Muscle layer of colon (tissue), 2 donors: Measurements from ENCODE around the gene SLC16A9.

Experiments
- H3K27ac ChIP-seq: one replicate; pipeline ENCODE4 v1.7.0; 2013; ENCODE audit warnings: low read depth, mild to moderate bottlenecking, low read length, moderate library complexity
- H3K27me3 ChIP-seq, 2 donors: one replicate each; pipeline ENCODE4 v1.7.0; 2013; ENCODE audit warnings: low read length in 2 of 2, mild to moderate bottlenecking in 2 of 2; ENCODE audit not compliant: insufficient read depth in 2 of 2, control insufficient read depth in 1 of 2
- H3K36me3 ChIP-seq: one replicate; pipeline ENCODE4 v1.7.0; 2013; ENCODE audit warnings: mild to moderate bottlenecking, low read length; ENCODE audit not compliant: insufficient read depth
- H3K4me1 ChIP-seq: one replicate; pipeline ENCODE4 v1.7.0; 2013; ENCODE audit warnings: mild to moderate bottlenecking, low read length; ENCODE audit not compliant: insufficient read depth
- H3K4me3 ChIP-seq, 2 donors: one replicate each; pipeline ENCODE4 v1.7.0; 2013; ENCODE audit warnings: low read length in 2 of 2, low read depth in 1 of 2, mild to moderate bottlenecking in 1 of 2, moderate library complexity in 1 of 2
- H3K9ac ChIP-seq: one replicate; pipeline ENCODE4 v1.7.0; 2013; ENCODE audit warnings: low read length
- H3K9me3 ChIP-seq: one replicate; pipeline ENCODE4 v1.7.0; 2013; ENCODE audit warnings: mild to moderate bottlenecking, low read length
- donor health status: abdominal sarcoma.
- donor health status: Adenocarcinoma of cecum.

The SLC16A9 gene

DNA sequence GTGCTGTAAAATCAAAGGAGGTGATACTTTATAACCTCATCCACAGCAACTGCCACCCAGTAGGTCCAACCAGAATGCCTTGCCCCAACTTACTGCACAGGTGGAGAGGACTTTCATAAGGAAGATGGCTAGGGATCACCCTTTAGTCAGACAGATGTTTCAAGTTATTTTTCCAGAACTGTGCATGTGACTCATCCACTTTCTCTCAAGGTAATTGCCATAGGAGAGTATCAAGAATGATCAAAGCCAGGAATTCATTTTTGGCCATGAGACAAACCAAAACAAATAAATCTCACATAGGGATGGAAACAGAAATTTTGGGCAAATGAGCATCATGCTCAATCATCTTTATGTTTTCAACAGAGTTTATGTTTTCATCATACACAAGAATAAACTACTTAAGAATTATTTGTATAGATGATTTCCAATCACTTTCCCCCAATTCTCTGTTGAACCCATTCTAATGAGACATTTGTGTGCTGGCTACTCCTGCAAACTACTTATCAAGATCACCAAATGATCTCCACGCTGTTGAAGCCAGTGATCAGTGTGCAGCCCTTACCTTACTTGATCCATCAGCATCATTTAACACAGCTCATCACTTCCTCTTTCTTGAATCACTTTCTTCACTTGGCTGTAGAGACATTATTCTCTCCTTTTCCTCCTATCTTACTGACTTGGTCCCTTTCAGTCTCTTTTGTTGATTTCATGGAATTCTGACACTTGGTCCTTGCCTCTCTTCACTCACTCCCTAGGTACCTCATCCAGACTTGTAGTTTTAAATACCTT, 74.0 kb downstream of the SLC16A9 start:
- H3K36me3 ChIP-seq = no peaks in the 10 kb centered on the region

DNA sequence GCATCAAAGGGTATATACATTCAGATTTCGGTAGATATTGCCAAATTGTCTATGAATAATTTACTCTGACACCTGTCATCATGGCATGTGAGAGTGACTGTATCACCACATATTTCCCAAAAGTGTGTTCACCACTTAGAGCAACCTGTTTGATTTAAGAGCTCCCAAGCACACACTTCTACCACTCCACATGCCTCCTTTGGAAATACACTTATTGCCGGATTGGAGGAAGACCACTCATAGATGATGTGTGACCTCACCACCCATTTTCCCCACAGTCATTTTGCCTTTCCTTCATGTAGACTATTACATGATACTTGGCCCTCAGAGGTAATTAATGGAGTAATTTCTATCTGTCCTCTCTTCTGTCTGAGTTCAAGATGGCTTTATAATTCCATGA, 75.5 kb downstream of the SLC16A9 start:
- no peak overlapping the region for H3K4me3 ChIP-seq

More for the DNA sequence above, 74.0 kb downstream of the SLC16A9 start:
- no peaks in the 10 kb centered on the region for H3K9me3 ChIP-seq
- H3K4me3 ChIP-seq = no peak overlapping the region
- H3K4me1 ChIP-seq = no peaks in the 10 kb centered on the region
- H3K27me3 ChIP-seq = no peaks in the 10 kb centered on the region
- no peak overlapping the region for H3K9ac ChIP-seq
- H3K27ac ChIP-seq = no peak overlapping the region

DNA sequence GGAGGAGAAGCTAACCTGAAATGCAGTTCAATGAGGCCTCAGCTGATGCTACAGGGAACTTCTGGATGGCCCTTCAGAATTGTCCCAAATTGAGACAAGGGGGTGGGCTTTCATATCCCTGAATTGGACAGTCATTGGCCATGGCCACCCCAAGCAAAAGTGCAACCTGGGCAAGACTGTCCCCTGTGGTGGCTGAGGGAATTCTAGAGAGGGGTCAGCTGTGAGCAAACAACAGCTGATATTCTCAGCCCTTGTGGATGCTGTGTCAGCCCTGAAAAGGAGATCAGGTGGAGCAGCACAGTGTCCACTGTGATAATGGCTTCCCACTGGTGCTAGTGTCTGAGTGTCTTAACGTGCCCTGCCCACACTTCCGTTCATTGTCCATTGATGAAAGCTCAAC, 76.6 kb downstream of the SLC16A9 start:
- no peak overlapping the region for H3K27ac ChIP-seq
- H3K27me3 ChIP-seq = no peaks in the 10 kb centered on the region
- no peak overlapping the region for H3K9ac ChIP-seq
- no peaks in the 10 kb centered on the region for H3K4me1 ChIP-seq
- H3K4me3 ChIP-seq = no peak overlapping the region
- H3K36me3 ChIP-seq = no peaks in the 10 kb centered on the region
- H3K9me3 ChIP-seq = no peaks in the 10 kb centered on the region

More for the DNA sequence above, 75.5 kb downstream of the SLC16A9 start:
- no peak overlapping the region for H3K9ac ChIP-seq
- no peaks in the 10 kb centered on the region for H3K9me3 ChIP-seq
- no peaks in the 10 kb centered on the region for H3K27me3 ChIP-seq
- H3K4me1 ChIP-seq = no peaks in the 10 kb centered on the region
- H3K36me3 ChIP-seq = no peaks in the 10 kb centered on the region
- H3K27ac ChIP-seq = no peak overlapping the region

DNA sequence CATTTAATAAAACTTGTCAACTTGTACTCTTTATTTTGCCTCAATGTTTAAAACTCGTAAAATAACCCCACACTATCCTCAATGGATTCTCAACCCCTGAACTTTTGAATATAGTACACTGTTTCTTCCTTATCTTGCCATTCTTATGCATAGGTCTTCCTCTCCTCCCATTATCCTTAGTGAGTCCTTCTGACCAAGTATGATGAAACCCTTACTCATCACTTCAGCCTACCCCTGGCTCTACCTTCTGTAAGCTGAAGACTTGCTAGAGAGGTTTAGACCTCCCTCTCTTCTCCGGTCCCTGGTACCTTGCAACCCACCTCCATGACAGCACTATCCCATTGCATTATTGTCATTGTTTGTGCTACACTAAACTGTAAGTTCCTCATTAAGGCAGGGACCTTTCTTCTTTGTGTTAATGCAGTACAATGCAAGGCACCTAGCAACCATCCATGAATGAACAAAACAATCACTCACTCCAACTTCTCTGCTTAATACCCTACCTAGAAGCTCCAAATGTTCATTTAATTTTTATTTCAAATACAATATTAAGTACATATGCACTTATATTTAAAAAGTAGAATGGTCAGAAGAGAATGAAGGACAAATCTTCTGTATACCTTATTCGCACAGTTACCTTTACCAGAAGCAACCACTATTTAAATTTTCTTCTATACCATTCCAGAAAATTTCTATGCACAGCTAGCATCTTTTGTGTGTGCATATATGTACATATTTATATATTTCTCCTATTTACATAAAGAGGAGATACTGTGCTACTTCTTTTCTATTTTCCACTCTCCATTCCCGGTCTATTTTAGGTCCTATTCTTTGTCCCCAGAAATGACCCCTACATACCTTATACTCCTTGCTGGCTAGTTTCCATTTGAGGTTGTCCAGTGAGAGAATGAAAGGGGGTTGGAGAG, 77.5 kb downstream of the SLC16A9 start:
- no peaks in the 10 kb centered on the region for H3K36me3 ChIP-seq
- H3K27me3 ChIP-seq = no peaks in the 10 kb centered on the region
- no peak overlapping the region for H3K4me3 ChIP-seq
- no peaks in the 10 kb centered on the region for H3K9me3 ChIP-seq
- H3K9ac ChIP-seq = no peak overlapping the region
- H3K4me1 ChIP-seq = no peaks in the 10 kb centered on the region
- no peak overlapping the region for H3K27ac ChIP-seq

DNA sequence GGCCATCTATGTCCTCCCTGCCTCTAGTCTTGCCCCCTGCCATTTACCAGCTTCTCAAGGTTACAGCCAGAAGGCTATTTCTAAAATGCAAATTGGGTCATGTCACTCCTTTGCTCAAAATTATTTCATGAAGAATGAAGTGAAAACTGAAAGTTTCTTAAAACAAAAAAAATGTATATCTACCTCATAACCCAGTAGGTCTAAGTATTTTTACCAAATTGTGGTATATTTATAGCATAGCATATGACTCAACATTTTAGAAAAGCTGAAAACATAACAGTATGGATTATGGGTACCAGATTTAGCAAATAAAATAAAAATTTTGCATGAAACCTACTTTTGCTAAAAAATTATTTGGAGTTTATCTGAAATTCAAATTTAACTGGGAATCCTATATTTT, 78.4 kb downstream of the SLC16A9 start:
- Histone ChIP-seq H3K27me3 (no peaks in the 10 kb centered on the region), H3K9ac (no peak overlapping the region), H3K4me3 (no peak overlapping the region)

DNA sequence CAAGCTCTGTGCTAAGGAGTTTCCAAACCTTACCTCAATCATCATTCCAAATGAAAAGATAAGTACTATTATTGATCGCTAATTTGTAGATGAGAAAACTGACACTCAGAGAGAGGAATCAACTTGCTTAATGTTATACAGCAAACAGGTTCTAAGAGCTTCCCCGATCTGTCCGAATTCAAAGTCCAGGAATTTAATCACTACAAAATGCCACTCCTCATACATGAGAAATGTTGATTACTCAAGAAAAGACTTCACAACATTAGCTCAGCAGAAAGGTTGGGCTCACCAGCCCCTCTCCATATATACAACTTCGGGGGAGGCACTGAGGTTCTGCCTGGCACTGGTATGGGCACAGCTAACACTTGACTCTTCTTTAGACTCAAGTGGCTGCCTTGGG, 80.7 kb downstream of the SLC16A9 start:
- no peak overlapping the region for H3K9ac ChIP-seq
- no peak overlapping the region for H3K27ac ChIP-seq
- H3K4me1 ChIP-seq = peaks cover 4% of the 10 kb centered on the region
- H3K4me3 ChIP-seq = no peak overlapping the region
- no peaks in the 10 kb centered on the region for H3K36me3 ChIP-seq
- no peaks in the 10 kb centered on the region for H3K9me3 ChIP-seq
- no peaks in the 10 kb centered on the region for H3K27me3 ChIP-seq

More for the DNA sequence above, 78.4 kb downstream of the SLC16A9 start:
- H3K36me3 ChIP-seq = no peaks in the 10 kb centered on the region
- H3K27ac ChIP-seq = no peak overlapping the region
- H3K9me3 ChIP-seq = no peaks in the 10 kb centered on the region
- no peaks in the 10 kb centered on the region for H3K4me1 ChIP-seq

DNA sequence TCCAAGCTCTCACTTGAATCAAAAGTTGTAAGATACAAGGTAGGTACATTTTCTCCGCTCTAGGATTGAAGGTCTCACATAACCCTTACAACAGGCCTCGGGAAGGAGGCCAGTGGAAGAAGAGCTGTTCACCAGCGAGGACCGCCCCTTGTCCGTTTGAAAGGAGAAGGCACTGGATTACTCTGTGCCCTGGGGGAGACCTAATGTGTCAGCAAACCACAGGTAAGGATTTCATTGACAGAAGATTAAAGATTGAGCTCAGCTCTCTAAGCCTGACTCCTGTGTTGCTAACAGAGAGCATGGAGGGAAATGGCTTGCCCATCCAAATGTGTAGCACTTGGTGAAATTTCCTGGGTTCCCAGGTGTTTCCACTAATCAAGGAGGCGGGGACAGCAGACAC, 81.2 kb downstream of the SLC16A9 start:
- Histone ChIP-seq H3K27ac (no peak overlapping the region), H3K27me3 (no peaks in the 10 kb centered on the region), H3K36me3 (no peaks in the 10 kb centered on the region), H3K4me1 (peaks cover 4% of the 10 kb centered on the region), H3K9me3 (no peaks in the 10 kb centered on the region), H3K4me3 (no peak overlapping the region), H3K9ac (no peak overlapping the region)

DNA sequence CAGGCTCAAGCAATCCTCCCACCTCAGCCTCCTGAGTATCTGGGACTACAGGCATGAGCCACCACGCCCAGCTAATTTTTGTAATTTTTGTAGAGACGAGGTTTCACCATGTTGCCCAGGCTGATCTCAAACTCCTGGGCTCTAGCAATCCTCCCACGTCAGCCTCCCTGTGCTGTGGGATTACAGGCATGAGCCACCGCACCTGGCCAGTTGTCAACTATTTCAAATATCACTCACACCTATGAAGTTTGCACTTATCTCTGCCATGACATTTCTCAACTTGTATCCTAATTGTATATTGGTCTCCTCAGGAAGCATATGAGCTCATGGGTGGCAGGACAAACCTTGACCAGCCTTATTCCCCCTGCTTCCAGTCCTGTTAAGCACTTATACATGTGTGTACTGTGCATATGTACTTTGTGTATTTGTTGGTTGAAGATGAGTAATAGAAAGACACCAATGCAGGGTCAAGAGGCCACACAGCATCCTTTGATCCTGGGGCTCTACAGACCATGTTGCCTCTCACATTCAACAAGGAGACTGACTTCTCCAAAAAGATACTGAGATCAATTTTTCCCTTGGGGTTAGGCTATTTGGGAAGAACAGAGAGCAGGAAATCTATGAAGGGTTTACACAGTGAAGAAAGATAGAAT, 82.2 kb downstream of the SLC16A9 start:
- Histone ChIP-seq H3K9me3 (no peaks in the 10 kb centered on the region), H3K9ac (no peak overlapping the region), H3K27me3 (no peaks in the 10 kb centered on the region), H3K4me1 (peaks cover 4% of the 10 kb centered on the region), H3K36me3 (no peaks in the 10 kb centered on the region), H3K4me3 (no peak overlapping the region), H3K27ac (no peak overlapping the region)

DNA sequence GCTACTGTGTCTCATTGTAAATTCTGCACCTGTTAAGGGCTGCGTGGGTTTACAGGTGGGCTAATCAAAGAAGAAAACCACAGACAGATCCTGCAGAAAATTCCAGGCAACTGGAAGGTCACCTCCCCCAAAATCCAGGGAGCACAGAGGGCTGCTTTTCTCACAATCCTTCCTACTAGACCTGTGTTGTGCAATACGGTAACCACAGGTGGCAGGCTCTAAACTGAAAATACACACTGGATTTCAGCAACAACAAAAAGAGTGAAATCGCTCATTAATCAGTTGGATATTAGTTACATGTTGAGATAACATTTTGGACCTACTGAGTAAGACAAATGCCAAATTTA, 83.2 kb downstream of the SLC16A9 start:
- Histone ChIP-seq H3K27me3 (no peaks in the 10 kb centered on the region), H3K4me1 (peaks cover 4% of the 10 kb centered on the region), H3K4me3 (no peak overlapping the region), H3K27ac (no peak overlapping the region), H3K9ac (no peak overlapping the region), H3K36me3 (no peaks in the 10 kb centered on the region), H3K9me3 (no peaks in the 10 kb centered on the region)

DNA sequence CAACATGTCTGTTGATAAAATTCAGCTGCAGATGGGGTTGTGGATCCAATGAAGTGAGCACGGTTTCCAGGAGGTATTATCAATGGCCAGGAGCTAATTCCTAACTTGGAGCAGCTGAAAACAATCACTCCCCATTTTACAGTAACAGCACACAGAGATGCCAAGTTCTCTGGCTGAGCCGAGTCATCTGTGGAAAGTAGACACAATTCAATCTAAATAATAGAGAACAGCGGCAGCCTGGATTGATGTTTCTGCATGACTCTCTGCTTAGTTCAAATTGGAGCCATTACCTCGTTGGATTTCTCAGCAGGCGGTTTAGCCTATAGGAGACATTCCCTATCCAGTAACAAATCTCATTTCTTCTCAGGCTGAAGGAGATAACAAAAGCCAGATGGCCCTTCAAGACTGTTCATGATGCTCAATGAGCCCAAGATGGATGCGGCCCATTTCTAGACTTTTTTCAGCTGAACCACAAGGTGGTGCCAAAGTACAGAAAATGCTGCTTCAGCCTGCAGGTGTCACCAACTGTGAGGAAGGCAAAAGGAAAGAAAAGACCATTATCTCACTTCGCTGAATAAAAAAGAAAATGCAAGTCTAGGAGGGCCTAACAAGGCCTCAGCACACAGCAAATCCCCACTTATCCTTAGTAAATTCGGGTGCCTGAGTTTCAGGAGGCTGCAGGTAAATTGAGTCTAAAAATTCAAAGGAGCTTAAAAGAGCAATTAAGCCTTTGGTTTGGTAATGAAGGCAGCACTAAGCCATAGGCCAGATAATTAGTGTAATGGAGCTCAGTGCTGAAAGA, 83.7 kb downstream of the SLC16A9 start:
- Histone ChIP-seq H3K36me3 (no peaks in the 10 kb centered on the region), H3K27me3 (no peaks in the 10 kb centered on the region), H3K4me1 (peaks cover 4% of the 10 kb centered on the region), H3K27ac (no peak overlapping the region), H3K4me3 (no peak overlapping the region), H3K9me3 (no peaks in the 10 kb centered on the region), H3K9ac (no peak overlapping the region)

DNA sequence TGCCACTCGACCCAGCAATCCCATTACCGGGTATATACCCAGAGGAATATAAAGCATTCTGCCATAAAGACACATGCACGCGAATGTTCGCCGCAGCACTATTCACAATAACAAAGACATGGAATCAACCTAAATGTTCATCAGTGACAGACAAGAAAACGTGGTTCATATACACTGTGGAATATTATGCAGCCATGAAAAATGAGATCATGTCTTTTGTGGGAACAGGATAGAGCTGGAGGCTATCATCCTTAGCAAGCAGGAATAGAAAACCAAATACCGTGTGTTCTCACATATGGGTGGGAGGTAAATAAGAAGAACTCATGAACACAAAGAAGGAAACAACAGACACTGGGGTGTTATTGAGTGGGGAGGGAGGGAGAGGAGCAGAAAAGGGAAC, 84.7 kb downstream of the SLC16A9 start:
- Histone ChIP-seq H3K27ac (no peak overlapping the region), H3K4me3 (no peak overlapping the region), H3K9ac (no peak overlapping the region), H3K27me3 (no peaks in the 10 kb centered on the region), H3K36me3 (no peaks in the 10 kb centered on the region), H3K9me3 (no peaks in the 10 kb centered on the region), H3K4me1 (peaks cover 4% of the 10 kb centered on the region)
